GM12878 (cell line): ENCODE results near the gene TIMM17A. TPM values are rescaled to one million over a fixed set of nuclear protein-coding genes. Genes with fewer than 3 reads are reported as not detected.

ENCODE experiments used
- ATAC-seq: fragments of 200-7000 bp; cut with Tn5 transposase; 3 replicates; pipeline ENCODE4 v1.9.1; 2020; ENCODE audit warnings: mild to moderate bottlenecking, moderate library complexity
- BruUV-seq: library from RNA; stranded (reverse); fragments of 400-500 nt; replicated peaks from 2 replicates; lab custom pipeline; 2021; lab: Mats Ljungman, UMichigan
- CTCF ChIA-PET: fragments of 300-600 bp; sonication (Branson Sonifier 250); formaldehyde crosslinking; extraction: SDS; loops from one replicate; lab custom pipeline; 2021; ENCODE audit warnings: inconsistent platforms; lab: Yijun Ruan, JAX
- POLR2A ChIA-PET: fragments of 350-600 bp; formaldehyde crosslinking; extraction: SDS; loops from one replicate; lab custom pipeline; 2021; ENCODE audit warnings: inconsistent platforms; lab: Charles Lee
- RAD21 ChIA-PET: fragments of 300-600 bp; sonication (Branson Sonifier 250); formaldehyde crosslinking; loops from one replicate; lab custom pipeline; 2023; ENCODE audit warnings: antibody characterized with exemption; ENCODE audit not compliant: unreplicated experiment; lab: Charles Lee
- SMC1A ChIA-PET: fragments of 300-600 bp; sonication (Branson Sonifier 250); formaldehyde crosslinking; loops from one replicate; lab custom pipeline; 2023; ENCODE audit not compliant: unreplicated experiment, uncharacterized antibody; lab: Charles Lee
- DNase-seq: peaks from one replicate; pipeline ENCODE4 v3.0.0-alpha.2; 2011; ENCODE audit warnings: low read depth, low spot score
- FAIRE-seq: peaks from 3 replicates; lab custom pipeline; 2011; peaks lifted over from hg19 to GRCh38; lab: Jason Lieb, UNC
- H2AFZ ChIP-seq: 2 replicates; pipeline ENCODE4 v1.6.0; 2011; ENCODE audit warnings: low read depth, low read length, control low read depth; ENCODE audit not compliant: control insufficient read depth
- H3K27ac ChIP-seq: 2 replicates; pipeline ENCODE4 v1.5.1; 2011; ENCODE audit warnings: control low read depth; ENCODE audit not compliant: control insufficient read depth, insufficient read depth
- H3K27me3 ChIP-seq, 2 experiments: replicated peaks in 1 of 2; 2 replicates each; pipeline versions ENCODE4 v1.6.0 to v1.6.1; 2011; ENCODE audit warnings: low read length in 1 of 2; ENCODE audit not compliant: control insufficient read depth in 2 of 2, insufficient read depth in 2 of 2
- H3K36me3 ChIP-seq, 2 experiments: 2 replicates each; pipeline ENCODE4 v1.5.1; 2011; ENCODE audit warnings: low read length in 1 of 2; ENCODE audit not compliant: control insufficient read depth in 2 of 2, insufficient read depth in 2 of 2
- H3K4me1 ChIP-seq: 2 replicates; pipeline ENCODE4 v1.6.1; 2011; ENCODE audit warnings: mild to moderate bottlenecking, low read length, moderate library complexity, mixed read lengths; ENCODE audit not compliant: control insufficient read depth, insufficient read depth
- H3K4me2 ChIP-seq: 2 replicates; pipeline ENCODE4 v1.6.0; 2011; ENCODE audit warnings: control low read depth; ENCODE audit not compliant: control insufficient read depth, insufficient read depth
- H3K4me3 ChIP-seq: fragments of 200-600 bp; sonication (generic); 2 replicates; pipeline ENCODE4 v1.5.1; 2016
- H3K79me2 ChIP-seq: 2 replicates; pipeline ENCODE4 v1.6.0; 2011; ENCODE audit warnings: low read length; ENCODE audit not compliant: control insufficient read depth, insufficient read depth
- H3K9ac ChIP-seq: 2 replicates; pipeline ENCODE4 v1.8.0; 2011; ENCODE audit warnings: low read length, control low read depth, mixed read lengths; ENCODE audit not compliant: control insufficient read depth, insufficient read depth
- H3K9me3 ChIP-seq: replicated peaks from 3 replicates; pipeline ENCODE4 v1.5.1; 2011; ENCODE audit warnings: mild to moderate bottlenecking, low read length; ENCODE audit not compliant: control insufficient read depth, insufficient read depth
- H4K20me1 ChIP-seq: 2 replicates; pipeline ENCODE4 v1.6.0; 2011; ENCODE audit not compliant: control insufficient read depth, insufficient read depth
- BHLHE40 ChIP-seq, 2 experiments: fragments of 450-650 bp in 1 of 2; IDR thresholded peaks; 2 replicates each; pipeline ENCODE4 v1.6.1; 2011 to 2017; ENCODE audit warnings: low read depth in 2 of 2, borderline replicate concordance in 1 of 2, improper control_type of control experiment in 1 of 2, low read length in 1 of 2, mild to moderate bottlenecking in 1 of 2
- CHD4 ChIP-seq: fragments of 200-600 bp; sonication (generic); IDR thresholded peaks from 2 replicates; pipeline ENCODE4 v1.6.1; 2016; ENCODE audit warnings: mild to moderate bottlenecking
- ETV6 ChIP-seq, 2 experiments: fragments of 450-650 bp in 1 of 2; IDR thresholded peaks in 1 of 2; conservative IDR thresholded peaks in 1 of 2; 2 replicates each; pipeline ENCODE4 v1.6.1; 2014; ENCODE audit warnings: antibody characterized with exemption in 1 of 2, borderline replicate concordance in 1 of 2, low read depth in 1 of 2, mild to moderate bottlenecking in 1 of 2, moderate library complexity in 1 of 2
- HDAC6 ChIP-seq: fragments of 200-600 bp; sonication (generic); IDR thresholded peaks from one replicate; pipeline ENCODE4 v1.8.0; 2017; ENCODE audit warnings: antibody characterized with exemption; ENCODE audit not compliant: unreplicated experiment
- KLF5 ChIP-seq: fragments of 450-650 bp; IDR thresholded peaks from 2 replicates; pipeline ENCODE4 v1.6.1; 2014; ENCODE audit warnings: mild to moderate bottlenecking; ENCODE audit not compliant: partially characterized antibody
- NBN ChIP-seq: fragments of 450-650 bp; IDR thresholded peaks from 2 replicates; pipeline ENCODE4 v1.6.1; 2016
- SMARCA5 ChIP-seq: fragments of 450-650 bp; IDR thresholded peaks from 2 replicates; pipeline ENCODE4 v1.6.1; 2017; ENCODE audit warnings: mild to moderate bottlenecking
- STAT1 ChIP-seq: fragments of 450-650 bp; conservative IDR thresholded peaks from 2 replicates; pipeline ENCODE4 v1.6.1; 2014; ENCODE audit warnings: antibody characterized with exemption, mild to moderate bottlenecking
- TBL1XR1 ChIP-seq: IDR thresholded peaks from 2 replicates; pipeline ENCODE4 v1.6.1; 2012; ENCODE audit warnings: low read depth, low read length, improper control_type of control experiment
- ZNF24 ChIP-seq: fragments of 450-650 bp; IDR thresholded peaks from 2 replicates; pipeline ENCODE4 v1.6.1; 2017; ENCODE audit warnings: antibody characterized with exemption, mild to moderate bottlenecking
- ZSCAN29 ChIP-seq: fragments of 450-650 bp; IDR thresholded peaks from 2 replicates; pipeline ENCODE4 v1.6.1; 2017; ENCODE audit warnings: mild to moderate bottlenecking, moderate library complexity
- WGBS: methylation state at CpG from one replicate; pipeline ENCODE4 v1.1.6; 2016; ENCODE audit warnings: low lambda C conversion rate; ENCODE audit not compliant: insufficient replicate concordance, insufficient coverage; ENCODE audit errors: missing lambda C conversion rate; 5-methylcytosine and 5-hydroxymethylcytosine counted together
- in situ Hi-C: fragments of 300-500 bp; cut with MboI; formaldehyde crosslinking; loops from 9 replicates; pipeline ENCODE4 v1.14.3; 2018; ENCODE audit warnings: mixed read lengths
- intact Hi-C: fragments of 100-400 bp; cut with micrococcal nuclease; formaldehyde crosslinking; loops from one replicate; pipeline ENCODE4 v1.14.2; 2022; ENCODE audit not compliant: unreplicated experiment
- polyA plus RNA-seq, 11 experiments: library from polyadenylated mRNA; depleted of rRNA in 4 of 11; unstranded in 6 of 11; stranded (reverse) in 5 of 11; fragments of >200 nt; fragmentation: Nextera tagmentation in 4 of 11; fragmentation: Illumina TruSeq in 1 of 11; extraction: Ambion mirVana in 4 of 11; extraction: Trizol in 1 of 11; gene quantifications; 1 replicate in 1 of 11; 2 replicates in 10 of 11; pipeline versions ENCODE4 v1.2.1 to v1.2.3, GENCODE V29; 2011 to 2016; ENCODE audit warnings: inconsistent platforms in 2 of 11, missing spikeins in 2 of 11, low read depth in 1 of 11
- total RNA-seq, 4 experiments: library from RNA; depleted of rRNA in 3 of 4; stranded (reverse); fragments of >200 nt in 3 of 4; fragmentation: Illumina TruSeq in 1 of 4; extraction: Trizol in 1 of 4; gene quantifications; 2 replicates each; pipeline versions ENCODE4 v1.2.1 to v1.2.3, GENCODE V29; 2013 to 2021
- TF ChIP-seq, protein P1 (sequence below): fragments of 450-650 bp; IDR thresholded peaks from 2 replicates; pipeline ENCODE4 v1.6.1; 2017; ENCODE audit warnings: mild to moderate bottlenecking, low read depth, inconsistent platforms; ENCODE audit not compliant: poor library complexity, severe bottlenecking
- TF ChIP-seq, protein P2 (sequence below): IDR thresholded peaks from 2 replicates; pipeline ENCODE4 v1.6.1; 2011; ENCODE audit warnings: borderline replicate concordance, low read depth, mild to moderate bottlenecking, moderate library complexity, mixed read lengths, low read length; ENCODE audit not compliant: insufficient read depth; ENCODE audit errors: extremely low read length
- TF ChIP-seq, protein P3 (sequence below): fragments of 450-650 bp; IDR thresholded peaks from 2 replicates; pipeline ENCODE4 v1.6.1; 2016; ENCODE audit warnings: mild to moderate bottlenecking

The TIMM17A gene
- total and polyA plus RNA-seq, 10 of the 15 experiments (the other 5 are each of a cell fraction or from before 2014, with no cell fraction given): 68.6 to 357 (median 92.4) TPM

DNA sequence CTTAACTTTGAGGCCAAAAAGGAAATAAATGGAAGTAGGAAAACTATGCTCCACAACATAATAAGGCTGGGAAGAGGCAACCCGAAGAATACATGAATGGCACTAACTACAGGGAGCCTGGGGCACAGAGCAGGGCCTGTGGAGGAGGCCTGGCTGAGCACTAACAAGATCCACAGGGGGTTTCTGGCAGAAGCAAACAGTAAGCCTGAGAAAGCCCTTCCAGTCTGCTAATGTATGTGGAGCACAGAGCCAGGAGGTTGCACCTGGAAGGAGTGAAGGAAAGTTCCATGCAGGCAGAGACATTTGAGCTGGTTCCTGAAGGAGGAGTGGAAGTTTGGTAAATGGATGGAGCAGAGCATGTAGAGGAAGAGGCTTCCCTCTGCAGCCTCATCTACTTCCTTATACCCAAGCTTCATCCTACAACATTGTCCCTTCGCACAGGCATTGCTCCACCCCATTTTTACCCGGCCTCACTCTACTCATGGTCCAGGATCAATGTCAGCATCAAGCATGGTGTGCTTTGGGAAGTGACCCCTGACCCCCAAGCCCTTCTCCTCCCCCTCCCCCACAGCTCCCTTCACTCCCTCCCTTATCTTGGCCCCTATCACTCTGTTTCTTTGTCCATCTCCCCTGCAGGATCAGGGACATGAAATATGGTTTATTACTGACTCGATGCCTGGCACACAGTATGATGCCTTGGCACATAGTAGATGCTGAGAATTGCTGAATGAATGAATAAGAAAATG lies 43.3 kb upstream of the TIMM17A start:
- no TSS peak for BruUV-seq
- H3K9me3 ChIP-seq: no peaks in the 10 kb centered on the region
- RAD21 ChIA-PET: no interaction called here

More for the DNA sequence above, 43.3 kb upstream of the TIMM17A start:
- DNase-seq (no peak), FAIRE-seq (no peak), ATAC-seq (no peak)
- H3K79me2 ChIP-seq: no peaks in the 10 kb centered on the region
- H3K27me3 ChIP-seq: no peaks in the 10 kb centered on the region; a peak in 2 of 4 replicates
- peaks cover 4% of the 10 kb centered on the region; the same call in 1 of the 2 replicates for H3K4me1 ChIP-seq
- H3K36me3 ChIP-seq: no peaks in the 10 kb centered on the region
- SMC1A ChIA-PET: no interaction called here
- in situ Hi-C loops (no loop called here), intact Hi-C loops (no loop called here)
- H3K4me3 ChIP-seq: no peak overlapping the region
- H3K27ac ChIP-seq: no peak overlapping the region
- 25% methylated on average over 4 of the region's 4 CpGs for WGBS
- CTCF ChIA-PET: no interaction called here
- no peak overlapping the region for H3K9ac ChIP-seq
- H4K20me1 ChIP-seq: no peaks in the 10 kb centered on the region
- TF ChIP-seq BHLHE40 (IDR thresholded peaks at IDR 0.05; ENCODE audit: borderline replicate concordance in 1 of 2, low read depth in 2 of 2, low read length in 1 of 2): no peak
- no peak for TF ChIP-seq ZSCAN29
- TF ChIP-seq ETV6 (conservative IDR thresholded peaks at IDR 0.05 in 1 of 2, IDR thresholded peaks at IDR 0.05 in 1 of 2; ENCODE audit: borderline replicate concordance in 1 of 2, low read depth in 1 of 2): no peak
- no peak for TF ChIP-seq CHD4
- no peak for TF ChIP-seq HDAC6
- TF ChIP-seq NBN: no peak
- TF ChIP-seq, protein P1, sequence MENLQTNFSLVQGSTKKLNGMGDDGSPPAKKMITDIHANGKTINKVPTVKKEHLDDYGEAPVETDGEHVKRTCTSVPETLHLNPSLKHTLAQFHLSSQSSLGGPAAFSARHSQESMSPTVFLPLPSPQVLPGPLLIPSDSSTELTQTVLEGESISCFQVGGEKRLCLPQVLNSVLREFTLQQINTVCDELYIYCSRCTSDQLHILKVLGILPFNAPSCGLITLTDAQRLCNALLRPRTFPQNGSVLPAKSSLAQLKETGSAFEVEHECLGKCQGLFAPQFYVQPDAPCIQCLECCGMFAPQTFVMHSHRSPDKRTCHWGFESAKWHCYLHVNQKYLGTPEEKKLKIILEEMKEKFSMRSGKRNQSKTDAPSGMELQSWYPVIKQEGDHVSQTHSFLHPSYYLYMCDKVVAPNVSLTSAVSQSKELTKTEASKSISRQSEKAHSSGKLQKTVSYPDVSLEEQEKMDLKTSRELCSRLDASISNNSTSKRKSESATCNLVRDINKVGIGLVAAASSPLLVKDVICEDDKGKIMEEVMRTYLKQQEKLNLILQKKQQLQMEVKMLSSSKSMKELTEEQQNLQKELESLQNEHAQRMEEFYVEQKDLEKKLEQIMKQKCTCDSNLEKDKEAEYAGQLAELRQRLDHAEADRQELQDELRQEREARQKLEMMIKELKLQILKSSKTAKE: no peak
- no peak for TF ChIP-seq STAT1
- TF ChIP-seq, protein P2, sequence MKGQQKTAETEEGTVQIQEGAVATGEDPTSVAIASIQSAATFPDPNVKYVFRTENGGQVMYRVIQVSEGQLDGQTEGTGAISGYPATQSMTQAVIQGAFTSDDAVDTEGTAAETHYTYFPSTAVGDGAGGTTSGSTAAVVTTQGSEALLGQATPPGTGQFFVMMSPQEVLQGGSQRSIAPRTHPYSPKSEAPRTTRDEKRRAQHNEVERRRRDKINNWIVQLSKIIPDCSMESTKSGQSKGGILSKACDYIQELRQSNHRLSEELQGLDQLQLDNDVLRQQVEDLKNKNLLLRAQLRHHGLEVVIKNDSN: no peak
- no peak for TF ChIP-seq SMARCA5
- no peak for TF ChIP-seq ZNF24
- TF ChIP-seq KLF5: no peak
- TF ChIP-seq, protein P3, sequence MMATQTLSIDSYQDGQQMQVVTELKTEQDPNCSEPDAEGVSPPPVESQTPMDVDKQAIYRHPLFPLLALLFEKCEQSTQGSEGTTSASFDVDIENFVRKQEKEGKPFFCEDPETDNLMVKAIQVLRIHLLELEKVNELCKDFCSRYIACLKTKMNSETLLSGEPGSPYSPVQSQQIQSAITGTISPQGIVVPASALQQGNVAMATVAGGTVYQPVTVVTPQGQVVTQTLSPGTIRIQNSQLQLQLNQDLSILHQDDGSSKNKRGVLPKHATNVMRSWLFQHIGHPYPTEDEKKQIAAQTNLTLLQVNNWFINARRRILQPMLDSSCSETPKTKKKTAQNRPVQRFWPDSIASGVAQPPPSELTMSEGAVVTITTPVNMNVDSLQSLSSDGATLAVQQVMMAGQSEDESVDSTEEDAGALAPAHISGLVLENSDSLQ: no peak
- TF ChIP-seq TBL1XR1: no peak
- H2AFZ ChIP-seq: no peak overlapping the region
- POLR2A ChIA-PET: no interaction called here
- H3K4me2 ChIP-seq: no peak overlapping the region
